Measurements from ENCODE around the gene SLC35G3.

DNA sequence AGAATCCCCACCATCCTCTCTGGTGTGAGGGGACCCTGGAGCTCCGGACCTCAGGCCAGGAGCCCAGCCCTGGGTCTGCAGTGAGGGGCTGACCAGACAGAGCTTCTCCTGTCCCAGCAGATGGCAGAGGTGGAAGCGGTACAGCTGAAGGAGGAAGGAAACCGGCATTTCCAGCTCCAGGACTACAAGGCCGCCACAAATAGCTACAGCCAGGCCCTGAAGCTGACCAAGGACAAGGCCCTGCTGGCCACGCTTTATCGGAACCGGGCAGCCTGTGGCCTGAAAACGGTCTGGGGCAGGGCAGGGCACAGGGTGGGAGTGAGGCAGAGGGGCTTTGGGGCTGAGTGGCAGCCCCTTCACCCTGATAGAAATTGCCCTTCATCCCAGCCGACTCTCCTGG is 46.0 kb downstream of the SLC35G3 start:
- TF ChIP-seq POLR2AphosphoS5 (IDR thresholded peaks at IDR 0.05), result no peak
- TF ChIP-seq, protein P1, sequence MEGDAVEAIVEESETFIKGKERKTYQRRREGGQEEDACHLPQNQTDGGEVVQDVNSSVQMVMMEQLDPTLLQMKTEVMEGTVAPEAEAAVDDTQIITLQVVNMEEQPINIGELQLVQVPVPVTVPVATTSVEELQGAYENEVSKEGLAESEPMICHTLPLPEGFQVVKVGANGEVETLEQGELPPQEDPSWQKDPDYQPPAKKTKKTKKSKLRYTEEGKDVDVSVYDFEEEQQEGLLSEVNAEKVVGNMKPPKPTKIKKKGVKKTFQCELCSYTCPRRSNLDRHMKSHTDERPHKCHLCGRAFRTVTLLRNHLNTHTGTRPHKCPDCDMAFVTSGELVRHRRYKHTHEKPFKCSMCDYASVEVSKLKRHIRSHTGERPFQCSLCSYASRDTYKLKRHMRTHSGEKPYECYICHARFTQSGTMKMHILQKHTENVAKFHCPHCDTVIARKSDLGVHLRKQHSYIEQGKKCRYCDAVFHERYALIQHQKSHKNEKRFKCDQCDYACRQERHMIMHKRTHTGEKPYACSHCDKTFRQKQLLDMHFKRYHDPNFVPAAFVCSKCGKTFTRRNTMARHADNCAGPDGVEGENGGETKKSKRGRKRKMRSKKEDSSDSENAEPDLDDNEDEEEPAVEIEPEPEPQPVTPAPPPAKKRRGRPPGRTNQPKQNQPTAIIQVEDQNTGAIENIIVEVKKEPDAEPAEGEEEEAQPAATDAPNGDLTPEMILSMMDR (IDR thresholded peaks at IDR 0.05), result no peak
- no peak for TF ChIP-seq EP300 (IDR thresholded peaks at IDR 0.05)
- TF ChIP-seq POLR2A (IDR thresholded peaks at IDR 0.05), result no peak

All from stomach (tissue), 4 donors.